ENCODE results near the gene CCR7. TPM values are rescaled to one million over a fixed set of nuclear protein-coding genes. Genes with fewer than 3 reads are reported as not detected.

CCR7 gene
- total RNA-seq, 4 donors from 2014 or later = 0.14 to 5.4 (median 4.9) TPM; not detected in 1

DNA sequence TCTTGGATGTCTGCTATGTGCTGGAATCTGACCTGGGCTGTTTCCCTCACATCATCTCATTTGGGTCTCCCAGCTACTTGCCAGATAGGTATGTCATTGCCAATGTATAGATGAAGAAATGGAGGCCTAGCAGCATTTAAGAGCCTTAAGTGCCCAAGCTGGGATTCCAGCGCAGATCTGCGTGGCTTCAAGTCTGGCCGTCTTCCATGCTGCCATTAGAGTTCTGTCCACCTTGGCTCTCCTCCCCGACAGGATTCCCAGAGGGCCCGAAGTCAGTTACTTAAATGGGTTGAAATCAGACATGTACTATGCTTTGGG, 33.0 kb upstream of the CCR7 start:
- no peak for TF ChIP-seq EP300 (IDR thresholded peaks at IDR 0.05; ENCODE audit: low read depth)
- TF ChIP-seq POLR2AphosphoS5 (IDR thresholded peaks at IDR 0.05) = no peak
- TF ChIP-seq, protein P1, sequence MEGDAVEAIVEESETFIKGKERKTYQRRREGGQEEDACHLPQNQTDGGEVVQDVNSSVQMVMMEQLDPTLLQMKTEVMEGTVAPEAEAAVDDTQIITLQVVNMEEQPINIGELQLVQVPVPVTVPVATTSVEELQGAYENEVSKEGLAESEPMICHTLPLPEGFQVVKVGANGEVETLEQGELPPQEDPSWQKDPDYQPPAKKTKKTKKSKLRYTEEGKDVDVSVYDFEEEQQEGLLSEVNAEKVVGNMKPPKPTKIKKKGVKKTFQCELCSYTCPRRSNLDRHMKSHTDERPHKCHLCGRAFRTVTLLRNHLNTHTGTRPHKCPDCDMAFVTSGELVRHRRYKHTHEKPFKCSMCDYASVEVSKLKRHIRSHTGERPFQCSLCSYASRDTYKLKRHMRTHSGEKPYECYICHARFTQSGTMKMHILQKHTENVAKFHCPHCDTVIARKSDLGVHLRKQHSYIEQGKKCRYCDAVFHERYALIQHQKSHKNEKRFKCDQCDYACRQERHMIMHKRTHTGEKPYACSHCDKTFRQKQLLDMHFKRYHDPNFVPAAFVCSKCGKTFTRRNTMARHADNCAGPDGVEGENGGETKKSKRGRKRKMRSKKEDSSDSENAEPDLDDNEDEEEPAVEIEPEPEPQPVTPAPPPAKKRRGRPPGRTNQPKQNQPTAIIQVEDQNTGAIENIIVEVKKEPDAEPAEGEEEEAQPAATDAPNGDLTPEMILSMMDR (IDR thresholded peaks at IDR 0.05) = no peak
- TF ChIP-seq POLR2A (IDR thresholded peaks at IDR 0.05) = no peak
- in situ Hi-C loops (cut with MboI; ENCODE audit: low pct_ligation_motif_present in 1 of 4, low pct_unique_long_range_greater_than_20kb in 1 of 4, low sequenced_read_pairs in 3 of 4) = no loop called here
- H3K4me3 ChIP-seq = no peak overlapping the region
- intact Hi-C loops (cut with DNase I; ENCODE audit: low total_unique reads) = no loop called here
- H3K27ac ChIP-seq = peak overlapping the region; percentile 44 to 69 (median 63)
- WGBS, 2 donors (ENCODE audit: low coverage in 1 of 2) = 72% methylated on average over 5 of the region's 5 CpGs; no CpG with 5 or more reads in 1 of the 2 donors
- H3K36me3 ChIP-seq = no peaks in the 10 kb centered on the region
- no peaks in the 10 kb centered on the region for H3K9me3 ChIP-seq
- no peak for DNase-seq
- H3K27me3 ChIP-seq = no peaks in the 10 kb centered on the region
- H3K4me1 ChIP-seq = peaks cover 0 to 20% (median 4%) of the 10 kb centered on the region in 4 donors

DNA sequence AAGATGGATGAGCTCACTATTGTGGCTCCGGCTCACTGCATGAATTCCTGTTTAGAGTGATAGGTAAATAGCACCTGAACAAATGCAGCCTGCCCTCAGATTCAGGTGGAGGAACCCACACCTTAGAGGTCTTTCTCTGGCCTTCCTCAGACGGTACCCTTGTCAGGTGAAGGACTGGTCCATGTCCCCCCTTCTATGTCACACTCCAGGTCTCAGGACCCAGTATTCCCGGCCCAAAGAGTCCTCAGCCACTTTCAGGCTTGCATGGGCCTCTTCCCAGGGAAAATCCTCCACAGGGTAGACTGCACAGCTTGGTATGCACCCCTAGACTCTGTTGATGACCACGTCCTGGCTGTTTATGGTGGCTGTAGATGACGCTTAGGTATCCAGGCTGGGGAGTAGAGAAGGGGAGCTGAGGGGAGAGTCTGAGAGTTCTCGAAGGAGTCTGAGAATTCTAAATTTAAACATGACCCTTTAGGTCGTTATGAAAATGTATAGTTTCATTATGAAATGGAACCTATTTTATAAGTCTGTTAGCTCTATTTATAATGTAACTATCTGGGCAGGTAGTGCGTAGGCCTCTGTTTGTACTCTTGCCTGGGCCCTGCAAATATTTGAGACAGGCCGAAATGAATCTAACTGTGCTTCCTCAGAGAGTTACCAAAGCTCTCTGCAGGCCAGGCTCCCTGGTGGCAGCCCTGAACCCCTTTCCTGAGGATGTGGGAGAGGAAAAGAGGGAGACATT, 32.5 kb upstream of the CCR7 start:
- Histone ChIP-seq H3K9me3 (no peaks in the 10 kb centered on the region), H3K27me3 (no peaks in the 10 kb centered on the region), H3K27ac (peak overlapping the region; percentile 44 to 69 (median 63)), H3K36me3 (no peaks in the 10 kb centered on the region), H3K4me3 (no peak overlapping the region), H3K4me1 (peaks cover 0 to 15% (median 3%) of the 10 kb centered on the region in 4 donors)
- in situ Hi-C loops (cut with MboI; ENCODE audit: low pct_ligation_motif_present in 1 of 4, low pct_unique_long_range_greater_than_20kb in 1 of 4, low sequenced_read_pairs in 3 of 4) = no loop called here
- 77 to 80% methylated on average over 3 to 9 of the region's 9 CpGs for WGBS, 2 donors (ENCODE audit: low coverage in 1 of 2)
- no peak for TF ChIP-seq EP300 (IDR thresholded peaks at IDR 0.05; ENCODE audit: low read depth)
- no peak for TF ChIP-seq POLR2A (IDR thresholded peaks at IDR 0.05)
- no peak for TF ChIP-seq POLR2AphosphoS5 (IDR thresholded peaks at IDR 0.05)
- TF ChIP-seq, protein P1 (IDR thresholded peaks at IDR 0.05) = no peak
- intact Hi-C loops (cut with DNase I; ENCODE audit: low total_unique reads) = no loop called here
- DNase-seq = no peak

DNA sequence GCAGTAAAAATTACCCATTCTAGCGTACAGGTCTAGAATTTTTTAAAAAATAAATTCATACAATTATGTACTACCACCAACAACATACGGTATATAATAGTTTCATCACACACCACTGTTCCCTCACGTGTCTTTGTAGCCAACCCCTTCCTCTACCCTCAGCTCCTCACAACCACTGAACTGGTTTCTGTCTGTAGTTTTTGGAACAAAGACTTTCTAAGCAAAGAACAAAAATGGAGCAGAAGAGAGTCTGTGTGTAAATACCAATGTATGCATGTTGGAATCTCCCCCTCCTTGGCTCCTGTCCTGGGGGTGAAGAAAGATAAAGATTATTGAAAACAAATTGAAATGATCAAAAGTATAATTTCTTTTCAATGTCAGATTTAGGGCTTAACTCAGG, 31.9 kb upstream of the CCR7 start:
- TF ChIP-seq POLR2AphosphoS5 (IDR thresholded peaks at IDR 0.05) (no peak), POLR2A (IDR thresholded peaks at IDR 0.05) (no peak), EP300 (IDR thresholded peaks at IDR 0.05; ENCODE audit: low read depth) (no peak)
- TF ChIP-seq, protein P1 (IDR thresholded peaks at IDR 0.05) = no peak
- Histone ChIP-seq H3K27ac (no peak overlapping the region), H3K4me1 (peaks cover 0 to 9% (median 0%) of the 10 kb centered on the region in 4 donors), H3K27me3 (no peaks in the 10 kb centered on the region), H3K4me3 (no peak overlapping the region), H3K36me3 (no peaks in the 10 kb centered on the region), H3K9me3 (no peaks in the 10 kb centered on the region)
- intact Hi-C loops (cut with DNase I; ENCODE audit: low total_unique reads) = no loop called here
- 89 to 91% methylated on average over 3 of the region's 3 CpGs for WGBS, 2 donors (ENCODE audit: low coverage in 1 of 2)
- in situ Hi-C loops (cut with MboI; ENCODE audit: low pct_ligation_motif_present in 1 of 4, low pct_unique_long_range_greater_than_20kb in 1 of 4, low sequenced_read_pairs in 3 of 4) = no loop called here
- DNase-seq = no peak

DNA sequence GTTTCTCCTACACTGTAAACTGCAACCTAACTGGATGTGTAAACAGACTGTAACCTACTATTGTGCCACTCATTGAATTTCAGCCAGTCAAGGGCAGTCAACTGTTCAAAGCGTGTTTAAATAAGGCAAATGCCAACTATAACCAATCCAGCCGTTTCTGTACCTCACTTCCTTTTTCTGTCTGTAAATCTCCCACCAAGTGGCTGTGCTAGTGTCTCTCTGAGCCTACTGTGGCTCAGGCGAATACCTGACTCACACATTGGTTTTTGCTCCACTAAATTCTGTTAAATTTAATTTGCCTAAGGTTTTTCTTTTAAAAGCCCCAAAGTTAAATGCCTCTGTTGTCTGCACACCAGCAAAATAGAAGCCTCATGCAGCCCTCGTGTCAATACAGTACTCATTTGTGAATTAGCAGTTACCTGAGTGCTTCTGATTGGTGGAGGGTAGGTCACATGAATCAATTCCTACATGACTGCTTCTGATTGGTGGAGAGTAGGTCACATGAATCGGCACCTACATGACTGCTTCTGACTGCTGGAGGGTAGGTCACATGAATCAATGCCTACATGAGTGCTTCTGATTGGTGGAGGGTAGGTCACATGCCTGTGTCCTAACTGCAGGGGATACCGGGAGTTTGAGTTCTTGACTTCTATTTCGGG, 31.1 kb upstream of the CCR7 start:
- Histone ChIP-seq H3K27me3 (no peaks in the 10 kb centered on the region), H3K27ac (no peak overlapping the region), H3K4me3 (no peak overlapping the region), H3K9me3 (no peaks in the 10 kb centered on the region), H3K36me3 (no peaks in the 10 kb centered on the region), H3K4me1 (peaks cover 0 to 6% (median 0%) of the 10 kb centered on the region in 4 donors)
- TF ChIP-seq POLR2AphosphoS5 (IDR thresholded peaks at IDR 0.05) = no peak
- TF ChIP-seq, protein P1 (IDR thresholded peaks at IDR 0.05) = no peak
- TF ChIP-seq EP300 (IDR thresholded peaks at IDR 0.05; ENCODE audit: low read depth) = no peak
- intact Hi-C loops (cut with DNase I; ENCODE audit: low total_unique reads) (no loop called here), in situ Hi-C loops (cut with MboI; ENCODE audit: low pct_ligation_motif_present in 1 of 4, low pct_unique_long_range_greater_than_20kb in 1 of 4, low sequenced_read_pairs in 3 of 4) (no loop called here)
- DNase-seq = no peak
- 73 to 86% methylated on average over 4 to 7 of the region's 7 CpGs for WGBS, 2 donors (ENCODE audit: low coverage in 1 of 2)
